Inflammatory macrophage (primary cell): ENCODE results near the gene GOLGA8B.
A peak's percentile ranks its signal among the peaks of the same experiment; 100 is the strongest.
"Not testable (repeated sequence)": the region's sequence is repeated elsewhere in the genome, so short reads cannot be mapped to it uniquely, and the experiment has no call there.

ENCODE experiments used
- DNase-seq, 2 donors: peaks; one replicate each; pipeline ENCODE4 v3.0.0-alpha.2; 2020 to 2022
- total RNA-seq, 18 experiments: gene quantifications; one replicate each; lab custom pipeline; 2026; ENCODE audit warnings: mixed read lengths in 6 of 18, inconsistent platforms in 2 of 18; lab: John Stamatoyannopoulos, UW

Gene GOLGA8B, protein sequence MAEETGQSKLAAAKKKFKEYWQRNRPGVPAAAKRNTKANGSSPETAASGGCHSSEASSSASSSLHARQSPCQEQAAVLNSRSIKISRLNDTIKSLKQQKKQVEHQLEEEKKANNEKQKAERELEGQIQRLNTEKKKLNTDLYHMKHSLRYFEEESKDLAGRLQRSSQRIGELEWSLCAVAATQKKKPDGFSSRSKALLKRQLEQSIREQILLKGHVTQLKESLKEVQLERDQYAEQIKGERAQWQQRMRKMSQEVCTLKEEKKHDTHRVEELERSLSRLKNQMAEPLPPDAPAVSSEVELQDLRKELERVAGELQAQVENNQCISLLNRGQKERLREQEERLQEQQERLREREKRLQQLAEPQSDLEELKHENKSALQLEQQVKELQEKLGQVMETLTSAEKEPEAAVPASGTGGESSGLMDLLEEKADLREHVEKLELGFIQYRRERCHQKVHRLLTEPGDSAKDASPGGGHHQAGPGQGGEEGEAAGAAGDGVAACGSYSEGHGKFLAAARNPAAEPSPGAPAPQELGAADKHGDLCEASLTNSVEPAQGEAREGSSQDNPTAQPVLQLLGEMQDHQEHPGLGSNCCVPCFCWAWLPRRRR
- 0.81 to 6.4 (median 2.7) reads per million in 18 experiments for total RNA-seq

DNA sequence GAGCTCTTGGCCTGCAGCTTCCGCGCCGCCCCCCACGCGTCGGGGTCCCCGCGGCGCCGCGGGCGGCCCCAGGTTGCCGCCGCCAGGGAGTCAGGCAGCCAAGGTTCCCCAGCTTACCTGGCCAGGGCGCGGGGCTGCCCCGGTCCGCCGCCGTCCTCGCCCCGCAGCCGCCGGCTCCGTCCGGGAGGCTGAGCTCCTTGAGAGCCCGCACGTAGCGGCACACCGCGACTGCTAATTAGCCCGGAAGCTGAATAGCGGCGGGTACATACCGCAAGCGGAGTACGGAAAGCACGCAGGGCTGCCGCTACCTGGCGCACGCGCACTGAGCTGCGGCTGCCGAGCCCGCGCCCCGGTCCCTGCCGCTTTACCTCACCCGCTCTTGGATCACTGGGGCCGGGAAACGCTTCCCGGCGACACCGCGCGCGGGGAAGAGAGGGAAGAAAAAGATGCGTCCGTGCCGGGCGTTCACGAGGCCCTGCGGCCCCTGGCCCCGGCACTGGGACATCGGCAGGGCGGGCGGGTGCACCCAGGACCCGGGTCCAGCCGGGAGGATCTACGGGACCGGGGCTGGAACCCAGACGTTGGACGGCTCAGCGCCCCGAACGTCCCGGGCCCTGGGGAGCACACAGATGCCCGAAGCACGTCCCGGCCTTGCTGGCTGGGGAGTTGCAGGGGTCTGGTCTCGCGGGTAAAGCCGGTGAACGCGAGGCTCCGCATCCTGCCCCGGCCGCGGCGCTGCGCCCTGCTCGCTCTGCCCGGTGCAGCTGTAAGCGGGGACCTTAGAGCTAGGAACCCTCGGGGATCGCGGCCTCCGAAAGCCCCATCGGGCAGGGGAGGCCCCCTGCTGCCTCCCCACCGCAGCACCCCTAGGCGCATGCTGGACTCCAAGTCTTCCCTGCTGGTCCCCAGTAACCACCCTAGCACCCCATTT lies at the start of gene GOLGA8B:
Gene GOLGA8B, minus strand, starts transcription at position 253 of the 931 bp plus-strand sequence. CDS start 47,739 bp downstream, outside the sequence.
- DNase-seq = peak; percentile 17 to 52

DNA sequence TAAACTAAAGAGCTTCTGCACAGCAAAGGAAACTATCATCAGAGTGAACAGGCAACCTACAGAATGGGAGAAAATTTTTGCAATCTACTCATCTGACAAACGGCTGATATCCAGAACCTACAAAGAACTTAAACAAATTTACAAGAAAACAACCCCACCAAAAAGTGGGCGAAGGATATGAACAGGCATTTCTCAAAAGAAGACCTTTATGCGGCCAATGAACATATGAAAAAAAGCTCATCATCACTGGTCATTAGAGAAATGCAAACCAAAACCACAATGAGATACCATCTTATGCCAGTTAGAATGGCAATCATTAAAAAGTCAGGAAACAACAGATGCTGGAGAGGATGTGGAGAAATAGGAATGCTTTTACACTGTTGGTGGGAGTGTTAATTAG lies 49.7 kb upstream of the GOLGA8B start:
- not testable (repeated sequence) for DNase-seq

DNA sequence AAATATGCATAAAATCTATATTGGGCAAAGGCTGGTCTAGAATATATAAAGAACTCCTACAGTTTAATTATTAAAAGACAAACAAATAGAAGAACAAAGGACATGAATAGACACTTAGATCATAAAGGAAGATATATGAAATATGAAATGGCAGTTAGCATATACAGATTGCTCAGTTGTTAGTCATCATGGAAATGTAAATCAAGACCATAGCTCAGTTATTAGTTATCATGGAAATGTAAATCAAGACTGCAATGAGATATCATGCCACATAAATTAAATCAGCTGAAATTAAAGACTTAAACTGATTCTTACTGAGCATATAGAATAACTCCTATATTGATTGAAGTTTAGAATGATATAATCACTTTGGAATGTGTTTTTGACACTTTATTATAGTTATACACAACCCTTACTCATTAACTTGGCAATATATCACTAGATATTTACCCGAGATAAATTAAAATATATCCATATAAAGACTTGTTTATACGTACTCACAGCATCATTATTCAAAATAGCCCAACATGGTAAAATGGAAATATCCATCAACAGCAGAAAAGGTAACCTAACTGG lies 45.2 kb upstream of the GOLGA8B start:
- no peak for DNase-seq

DNA sequence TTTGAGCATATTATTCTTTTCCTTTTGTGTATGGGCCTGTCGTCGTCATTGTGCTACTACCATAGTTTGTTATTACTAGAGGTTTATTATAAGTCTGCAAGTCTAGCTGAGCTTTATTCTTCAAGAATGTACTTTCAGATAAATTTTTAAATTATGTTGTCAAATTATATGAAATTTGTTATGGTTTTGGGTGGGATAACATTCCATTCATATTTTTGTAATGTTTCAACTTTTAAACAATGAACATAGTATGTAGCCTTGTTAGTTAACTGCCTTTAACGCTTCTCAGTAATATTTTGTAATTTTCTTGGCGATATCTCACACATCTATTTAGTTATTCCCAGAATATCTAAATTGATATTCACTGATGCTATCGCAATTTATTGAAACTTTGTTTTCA lies 41.6 kb upstream of the GOLGA8B start:
- DNase-seq = no peak

DNA sequence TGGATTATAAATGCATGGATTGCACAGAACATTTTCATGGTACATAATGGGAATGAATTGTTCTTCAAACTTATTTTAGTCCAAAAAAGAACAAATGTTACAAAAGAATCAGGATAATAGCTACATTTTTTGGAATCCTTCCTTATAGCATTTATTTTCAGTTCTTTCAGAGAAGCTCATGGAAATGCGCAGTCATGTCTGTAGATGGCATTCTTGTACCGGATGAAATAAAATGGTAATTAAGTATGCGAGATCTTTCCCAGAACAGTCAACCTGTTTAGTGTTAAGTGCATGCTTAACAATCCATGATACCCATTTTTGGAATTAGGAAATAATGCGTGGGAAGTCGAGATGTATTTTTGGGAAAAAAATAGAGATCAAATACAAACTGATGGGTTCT lies 38.2 kb upstream of the GOLGA8B start:
- peak; percentile 41 to 53 for DNase-seq

DNA sequence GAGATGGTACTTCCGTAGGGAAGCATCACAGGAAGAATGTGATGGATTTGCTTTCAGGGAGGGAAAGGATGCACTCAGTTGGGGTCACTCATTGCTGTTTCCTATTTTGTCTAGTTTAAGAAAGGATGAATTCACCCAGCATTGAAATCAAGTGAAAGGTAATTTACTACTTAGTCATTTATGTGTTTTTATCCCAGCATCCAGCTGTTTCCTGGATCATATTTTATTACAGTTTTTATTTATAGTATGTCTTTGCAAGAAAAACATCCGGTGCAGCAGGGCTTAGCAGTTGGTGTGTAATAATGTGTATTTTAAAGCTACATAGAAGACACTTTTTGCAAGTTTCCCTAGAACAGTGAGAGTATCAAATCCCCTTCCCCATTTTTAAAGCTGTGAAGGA lies 37.4 kb upstream of the GOLGA8B start:
- DNase-seq = no peak

DNA sequence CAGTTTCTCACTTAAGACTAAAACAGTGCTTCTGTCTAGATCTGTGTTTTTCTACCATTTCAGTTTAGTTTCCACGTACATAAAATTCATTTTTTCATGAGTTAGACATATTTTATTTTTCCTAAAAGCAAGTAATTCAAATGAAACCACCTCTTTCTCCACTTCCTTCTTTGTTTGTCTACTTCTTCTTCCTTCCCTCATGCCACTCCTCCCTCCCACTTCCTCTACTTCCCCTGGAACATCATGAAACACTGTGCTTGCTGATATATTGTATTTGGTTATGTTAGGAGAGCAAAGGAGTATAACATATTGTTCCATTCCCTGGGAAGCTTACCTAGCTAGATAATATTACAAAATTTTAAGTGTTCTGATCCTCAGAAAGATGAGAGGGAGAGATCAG lies 36.7 kb upstream of the GOLGA8B start:
- DNase-seq = peak; percentile 29 to 46

DNA sequence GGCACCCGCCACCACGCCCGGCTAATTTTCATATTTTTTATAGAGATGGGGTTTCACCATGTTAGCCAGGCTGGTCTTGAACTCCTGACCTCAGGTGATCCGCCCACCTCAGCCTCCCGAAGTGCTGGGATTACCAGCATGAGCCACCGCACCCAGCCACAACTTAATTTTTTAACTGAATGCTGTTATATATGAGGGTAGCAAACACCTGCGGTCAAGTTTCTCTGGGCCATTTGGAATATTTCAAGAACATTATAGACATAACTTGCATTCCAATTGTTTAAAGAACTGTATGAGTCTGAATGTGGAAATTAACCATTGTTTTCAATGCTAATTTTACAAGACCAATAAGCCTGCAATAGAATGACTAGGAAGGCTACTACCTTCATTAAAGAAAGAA lies 35.7 kb upstream of the GOLGA8B start:
- DNase-seq = no peak

DNA sequence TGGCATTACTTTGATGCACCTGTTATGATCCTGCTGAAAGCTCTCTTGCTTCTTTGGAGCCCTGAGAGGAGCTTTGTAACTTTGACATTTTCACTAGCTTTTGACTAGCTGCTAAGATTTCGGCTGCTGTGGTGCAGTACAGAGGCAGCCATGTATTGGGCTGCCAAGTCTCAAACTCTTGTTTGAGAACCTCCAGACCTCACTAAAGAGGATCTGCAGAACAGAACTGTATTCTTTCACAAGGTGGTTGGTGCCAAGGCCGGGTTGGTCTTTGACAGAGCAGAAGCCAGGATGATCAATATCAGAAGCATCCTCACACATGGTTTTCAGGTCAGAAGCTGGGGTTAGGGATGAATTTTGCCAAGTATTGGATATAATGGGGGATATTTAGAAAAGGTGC lies 34.6 kb upstream of the GOLGA8B start:
- no peak for DNase-seq

DNA sequence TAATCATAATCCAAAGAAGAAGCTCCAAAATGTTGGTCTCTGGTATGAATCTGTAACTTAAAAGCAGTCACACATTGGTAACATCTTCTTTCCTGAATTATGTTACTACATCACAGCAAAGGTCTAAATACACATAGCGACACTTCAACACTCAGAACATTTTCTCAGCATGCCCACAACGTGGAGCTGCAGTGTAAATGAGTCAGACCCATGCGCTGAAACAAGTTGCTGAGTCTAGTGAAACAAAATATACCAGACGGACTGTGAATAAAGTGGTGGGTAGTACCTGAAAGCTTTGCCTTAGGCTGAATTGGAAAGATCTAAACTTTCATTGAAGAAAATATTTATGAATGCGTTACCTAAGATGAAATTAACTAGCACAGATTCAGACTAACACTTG lies 33.2 kb upstream of the GOLGA8B start:
- DNase-seq = no peak

DNA sequence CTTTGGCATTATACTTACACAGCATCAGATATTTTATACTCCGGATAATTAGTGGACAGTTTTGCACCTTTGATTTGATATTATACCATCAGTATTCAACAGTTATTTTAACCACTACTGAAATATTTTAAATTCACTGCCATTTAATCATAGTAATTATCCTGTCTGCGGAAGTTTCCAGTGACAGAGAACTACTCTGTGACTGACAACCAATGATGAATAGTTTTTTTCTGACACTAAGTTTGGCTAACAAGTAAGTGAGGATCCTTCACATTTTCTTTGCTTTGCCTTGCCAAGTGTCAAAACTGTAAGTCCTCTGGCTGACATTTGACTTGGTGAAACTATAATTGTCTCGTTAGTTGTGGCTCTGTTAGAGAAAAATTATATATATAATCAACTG lies 30.5 kb upstream of the GOLGA8B start:
- no peak for DNase-seq

DNA sequence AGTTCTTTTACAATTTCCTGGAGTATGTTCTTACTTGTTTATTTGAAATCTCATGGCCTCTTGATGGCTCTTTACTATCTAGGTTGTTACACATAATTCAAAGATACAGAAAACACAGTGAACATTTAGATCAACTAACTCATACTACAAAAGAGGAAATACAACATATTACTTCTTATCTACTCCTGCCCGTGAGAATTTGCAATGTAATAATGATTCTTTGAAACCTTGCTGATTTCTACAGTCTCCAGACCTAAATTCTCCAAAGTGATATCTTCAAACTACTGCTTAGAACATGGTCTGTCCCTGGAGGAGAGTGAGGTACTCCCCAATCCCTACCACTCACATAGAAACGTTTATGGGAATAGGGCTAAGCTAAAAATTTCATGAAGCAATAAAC lies 29.9 kb upstream of the GOLGA8B start:
- DNase-seq = no peak

DNA sequence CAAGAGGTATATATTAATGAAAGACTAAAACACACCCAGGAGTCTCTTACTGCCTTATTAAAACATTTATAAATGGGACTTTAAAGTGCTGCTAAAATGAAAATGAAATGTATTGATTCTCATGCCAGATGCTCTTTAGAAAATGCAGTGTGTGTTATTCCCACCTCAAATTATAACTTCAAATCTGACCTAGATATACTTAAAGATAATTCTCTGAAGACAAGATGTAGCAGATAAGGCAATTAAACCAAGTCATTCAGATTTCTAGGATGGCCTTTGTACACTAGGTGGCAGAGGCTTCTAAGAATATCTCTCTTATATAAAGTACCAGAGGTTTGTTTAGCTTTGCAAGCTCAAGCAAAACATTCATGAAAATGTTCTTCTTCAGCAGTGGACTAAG lies 26.9 kb upstream of the GOLGA8B start:
- DNase-seq = no peak

DNA sequence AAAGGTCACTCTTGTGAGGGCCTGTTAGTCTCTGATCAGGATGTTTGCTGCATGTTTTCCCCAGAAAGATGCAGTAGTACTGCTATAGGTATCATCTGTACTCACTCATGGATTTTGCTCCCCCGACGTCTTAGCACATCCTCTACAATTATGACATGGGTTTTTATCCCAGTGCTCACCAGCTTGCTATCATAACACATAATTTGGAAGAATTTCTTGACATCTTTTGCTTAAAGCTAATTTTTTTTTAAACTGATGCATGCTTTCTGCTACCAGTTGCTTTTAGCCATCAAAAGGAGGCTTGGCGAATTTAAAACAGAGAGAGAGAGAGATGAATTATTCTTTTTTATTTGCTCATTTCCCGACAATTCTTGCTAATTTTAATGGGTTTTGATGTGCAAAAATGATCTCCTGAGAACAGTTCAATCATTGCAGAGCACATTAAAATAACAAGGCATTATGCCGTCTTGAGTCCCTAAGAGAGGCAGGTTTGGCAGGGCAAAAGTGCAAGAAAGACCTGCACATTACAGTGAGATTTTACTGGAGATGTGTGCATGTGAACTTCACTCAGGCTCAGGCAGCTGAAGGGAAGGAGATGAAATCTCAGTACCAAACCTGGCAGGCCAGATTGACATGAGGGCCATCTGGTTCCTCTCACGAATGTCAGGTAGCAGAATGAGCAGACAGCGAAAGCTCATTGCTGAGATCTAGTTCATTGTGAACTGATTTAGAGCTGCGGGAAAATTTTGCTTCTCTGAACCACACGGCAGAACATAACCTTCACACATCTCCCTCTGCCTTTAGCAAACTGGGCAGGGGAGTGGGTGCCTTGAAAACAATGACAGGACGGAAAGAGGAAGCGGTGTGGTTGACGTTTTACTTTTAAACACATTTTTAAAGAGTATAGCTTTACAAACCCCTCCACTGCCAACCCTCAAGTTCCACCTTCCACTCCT lies 25.9 kb upstream of the GOLGA8B start:
- DNase-seq = no peak

DNA sequence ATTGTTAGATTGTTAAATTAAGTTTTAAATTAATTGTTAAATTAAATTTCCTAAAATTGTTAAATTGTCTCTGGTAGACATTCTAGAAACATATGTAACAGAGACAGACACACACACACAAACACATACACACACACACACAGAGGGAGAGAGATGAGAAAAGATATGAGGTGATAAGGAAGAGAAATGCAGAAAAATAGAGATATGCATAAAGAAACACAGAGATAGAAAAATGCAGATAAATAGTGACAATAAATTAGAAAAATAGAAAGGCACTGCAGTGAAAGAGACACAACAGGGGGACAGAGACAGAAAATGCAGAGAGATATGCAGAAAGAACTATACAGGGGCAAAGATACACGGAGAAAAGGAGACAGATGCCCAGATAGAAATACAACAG lies 25.1 kb upstream of the GOLGA8B start:
- no peak for DNase-seq

DNA sequence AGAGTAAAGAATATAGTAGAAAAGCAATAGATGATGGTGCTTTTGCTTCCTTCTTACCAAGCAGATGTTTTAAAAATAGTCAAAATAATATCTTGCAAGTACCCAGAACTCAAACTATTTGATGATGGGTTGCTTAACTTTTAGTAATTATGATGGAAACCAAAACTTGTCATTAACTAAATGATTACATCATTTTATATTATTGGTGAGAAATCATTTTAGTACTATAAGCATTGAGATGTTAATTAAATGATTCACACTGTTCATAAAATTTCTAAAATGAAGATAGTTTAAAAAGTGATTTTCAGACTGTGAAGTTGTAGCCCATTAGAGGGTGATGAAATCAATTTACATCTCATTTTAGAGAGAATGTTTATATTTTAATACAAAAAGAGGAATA lies 24.4 kb upstream of the GOLGA8B start:
- no peak for DNase-seq

DNA sequence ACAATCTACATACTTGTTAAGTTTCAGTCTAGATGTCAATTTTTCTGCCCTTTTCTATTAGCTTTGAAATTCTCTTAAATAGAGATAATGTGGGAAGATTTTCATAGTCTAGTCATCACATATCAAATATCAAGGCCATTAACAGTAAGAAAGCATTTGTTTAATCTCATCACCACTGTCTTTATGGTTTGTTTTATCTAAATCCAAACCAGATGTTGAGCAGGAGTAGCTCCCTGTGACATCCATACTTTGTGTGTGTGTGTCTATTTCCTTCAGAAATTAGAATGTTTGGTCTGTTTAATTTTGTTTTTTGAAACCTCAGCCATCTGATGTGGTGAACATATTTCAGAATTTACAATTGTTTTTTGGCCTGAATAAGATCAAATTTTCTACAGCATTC lies 23.1 kb upstream of the GOLGA8B start:
- DNase-seq = no peak

DNA sequence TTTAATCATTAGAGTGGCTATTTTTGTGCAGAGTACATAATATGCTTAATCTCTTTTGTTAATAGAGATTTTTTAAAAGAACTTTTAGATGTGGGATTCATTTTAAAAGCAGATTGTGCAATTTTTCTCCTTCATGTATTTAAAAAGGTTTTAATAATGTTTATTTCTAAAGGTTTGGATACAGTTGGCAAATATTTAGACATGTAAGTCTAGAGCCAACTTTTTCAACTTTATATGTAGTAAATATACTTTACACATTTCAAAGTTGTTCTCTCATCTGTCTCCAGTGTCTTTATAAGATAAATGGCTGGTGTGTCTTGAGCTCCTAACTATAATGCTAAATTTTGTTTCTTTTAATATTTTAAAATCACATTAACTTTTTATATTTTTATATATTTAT lies 22.7 kb upstream of the GOLGA8B start:
- DNase-seq = no peak

DNA sequence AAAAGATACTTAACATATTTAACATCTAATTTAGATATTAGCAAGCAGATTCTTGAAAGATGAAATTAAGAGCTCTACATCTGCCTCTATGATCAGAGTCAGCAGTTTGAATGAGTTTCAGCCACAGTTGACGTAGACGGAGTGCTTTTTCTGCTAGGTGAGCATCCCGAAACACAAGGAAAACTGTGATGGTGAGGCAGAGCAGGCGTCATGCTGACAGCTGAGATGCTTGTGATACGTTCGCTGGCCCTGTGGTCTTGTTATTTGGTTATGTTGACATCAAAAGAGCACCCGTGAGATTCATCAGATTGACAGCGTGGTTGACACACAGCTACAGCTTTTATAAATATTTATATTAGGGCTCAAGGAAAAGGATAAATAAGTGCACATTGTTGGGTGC lies 19.6 kb upstream of the GOLGA8B start:
- no peak for DNase-seq

DNA sequence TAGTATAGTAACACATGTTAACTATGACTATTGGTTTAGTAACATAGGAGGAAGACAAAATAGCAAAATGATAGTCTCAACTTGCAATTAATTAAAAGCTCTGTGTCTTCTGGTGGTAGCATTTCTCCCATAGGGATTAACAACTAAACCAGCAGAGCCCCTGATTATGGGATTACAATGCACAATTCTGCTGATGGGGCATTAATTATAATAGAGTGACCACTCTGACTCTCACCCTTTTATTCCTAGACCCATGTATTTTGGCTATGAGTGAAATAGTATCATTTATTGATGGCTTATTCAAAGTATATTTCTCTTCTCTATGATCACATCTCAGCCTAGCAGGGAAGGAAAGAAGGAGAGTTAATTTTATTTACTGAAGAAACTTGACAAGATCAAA lies 17.5 kb upstream of the GOLGA8B start:
- no peak for DNase-seq

DNA sequence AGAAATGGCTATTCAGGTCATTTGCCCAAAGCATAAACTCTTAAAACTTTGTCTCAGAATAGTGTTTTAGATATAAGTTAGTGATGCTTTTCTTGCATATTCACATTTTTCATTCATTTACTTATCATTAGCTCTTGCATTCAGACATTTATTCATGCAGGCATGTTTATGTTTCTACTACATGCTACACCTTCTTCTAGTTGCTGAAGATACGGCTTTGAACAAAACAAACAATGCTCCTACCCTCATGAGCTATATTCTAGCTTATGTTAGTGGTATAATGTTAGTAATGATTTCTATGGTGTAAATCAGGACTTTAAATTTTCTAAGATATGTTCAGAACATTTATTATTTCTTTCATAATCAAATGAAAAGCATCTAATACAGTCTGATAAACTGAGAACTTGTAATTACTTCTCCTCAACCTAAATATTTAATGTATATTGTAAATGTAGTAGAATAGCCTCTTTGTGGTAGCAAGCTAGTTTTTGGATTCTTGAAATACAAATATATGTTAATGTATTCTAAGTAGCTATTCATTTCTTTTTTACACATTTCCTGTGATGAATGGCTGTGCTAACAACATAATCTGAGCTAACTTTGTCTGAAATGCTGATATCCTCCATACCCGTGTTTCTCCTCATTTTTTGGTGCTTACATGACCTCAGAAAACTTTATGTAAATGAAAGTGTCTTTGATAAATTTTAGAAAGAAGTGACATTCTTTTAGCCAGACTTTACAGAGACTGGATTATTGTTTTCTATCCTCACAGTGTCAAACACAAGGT lies 15.5 kb upstream of the GOLGA8B start:
- DNase-seq = no peak
